NCI-H2196 (cell line): ENCODE results near the gene PER3.

Experiments
- DNase-seq: peaks from one replicate; lab custom pipeline; 2025; ENCODE audit not compliant: unreplicated experiment; lab: John Stamatoyannopoulos, UW

Gene PER3

DNA sequence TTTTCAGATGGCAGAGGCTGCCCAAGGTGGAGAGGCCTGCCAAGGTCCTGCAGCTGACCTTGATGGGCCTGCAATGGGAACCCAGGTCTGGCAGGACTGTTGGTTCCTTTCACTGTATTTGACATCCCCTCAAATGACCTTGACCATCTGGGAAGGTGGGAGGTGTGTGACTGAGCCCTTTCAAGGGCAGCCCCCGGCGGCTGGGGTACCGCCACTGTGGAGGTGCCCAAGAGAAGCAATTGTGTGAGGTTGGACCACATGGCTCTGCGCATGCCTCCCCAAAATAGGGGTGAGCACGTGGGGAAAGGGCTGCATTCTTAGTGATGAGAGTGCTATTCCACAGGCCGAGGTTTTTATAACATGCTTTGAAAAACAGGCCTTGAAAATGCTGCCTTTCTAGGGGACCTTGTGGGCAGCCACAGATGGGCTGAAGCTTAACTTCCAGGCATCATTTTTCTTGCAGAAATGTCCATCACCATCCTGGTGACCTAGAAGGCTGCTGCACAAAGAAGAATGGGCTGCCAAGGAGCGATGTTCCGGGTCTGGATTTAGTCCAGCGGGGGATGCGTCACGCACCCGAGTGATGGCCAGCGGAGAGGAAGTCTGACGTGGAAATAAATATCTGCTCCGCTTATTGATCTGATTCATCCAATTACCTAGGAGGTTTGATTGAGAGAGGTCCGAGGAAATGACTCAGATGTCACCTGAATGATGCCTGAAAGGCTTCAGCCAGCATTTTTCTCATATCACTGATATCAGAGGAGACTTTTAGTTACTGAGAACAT lies 85.2 kb downstream of the PER3 start:
- no peak for DNase-seq

- DNase-seq = no peak
These were observed 87.0 kb downstream of the PER3 start for GRCh38 chr1:7871136-7871535.

GRCh38 chr1:7873801-7874795 lies 90.0 kb downstream of the PER3 start:
- DNase-seq = no peak

- no peak for DNase-seq
These were observed 93.9 kb downstream of the PER3 start for GRCh38 chr1:7878027-7878426.

GRCh38 chr1:7879228-7879627 lies 95.1 kb downstream of the PER3 start:
- DNase-seq = no peak

- no peak for DNase-seq
These were observed 100.7 kb downstream of the PER3 start for GRCh38 chr1:7884757-7885156.

- peak; percentile 53 for DNase-seq
These were observed 101.7 kb downstream of the PER3 start for GRCh38 chr1:7885513-7886404.

DNA sequence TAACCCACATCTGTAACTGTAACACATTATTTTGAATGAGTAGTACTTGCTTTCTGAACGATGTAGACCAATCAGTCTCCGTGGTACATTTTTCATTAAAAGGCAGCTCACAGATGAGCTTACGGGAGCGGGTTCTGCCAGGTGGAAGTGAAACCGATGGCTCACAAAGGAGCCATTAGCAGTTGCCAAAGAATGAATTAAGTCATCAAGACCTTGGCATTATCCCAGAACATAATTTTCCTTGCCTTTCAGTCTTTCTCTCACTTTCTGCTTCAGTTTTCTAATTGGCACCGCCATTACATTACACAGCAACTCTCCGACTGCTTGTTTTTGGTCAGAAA lies 102.3 kb downstream of the PER3 start:
- DNase-seq = no peak

GRCh38 chr1:7888248-7889081 lies 104.4 kb downstream of the PER3 start:
- no peak for DNase-seq

GRCh38 chr1:7890853-7891252 lies 106.8 kb downstream of the PER3 start:
- DNase-seq = no peak

- no peak for DNase-seq
These were observed 107.7 kb downstream of the PER3 start for GRCh38 chr1:7891804-7892203.

- DNase-seq = no peak
These were observed 109.6 kb downstream of the PER3 start for GRCh38 chr1:7893529-7894180.
